ENCODE data around the gene ARHGAP27.

ARHGAP27 gene

DNA sequence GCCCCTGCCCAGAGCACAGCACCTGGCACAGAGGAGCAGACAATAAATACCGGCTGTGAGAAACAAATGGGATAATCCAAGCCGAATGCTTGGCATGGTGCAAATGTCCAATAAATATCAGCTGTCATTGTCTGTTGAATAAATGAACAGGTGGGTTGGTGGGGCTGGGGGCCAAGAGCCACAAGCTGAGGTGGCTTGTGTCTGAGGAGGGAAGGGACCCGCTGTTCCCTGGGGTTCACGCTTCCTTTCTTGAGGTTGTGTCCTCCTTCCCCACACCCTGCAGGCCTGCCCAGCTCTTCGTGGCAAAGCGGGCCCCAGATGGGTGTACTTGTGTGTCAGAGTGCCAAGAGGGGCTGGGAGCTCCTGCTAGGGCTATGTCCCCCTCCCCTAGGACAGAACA, 38.6 kb downstream of the ARHGAP27 start:
- Histone ChIP-seq H3K27ac (peak overlapping the region; percentile 7), H3K4me1 (ENCODE audit: control insufficient read depth in 1 of 2, insufficient read depth in 1 of 2, low read depth in 1 of 2, low read length in 1 of 2) (no peaks in the 10 kb centered on the region), H3K9me3 (no peaks in the 10 kb centered on the region), H3K27me3 (peaks cover 14% of the 10 kb centered on the region), H3K36me3 (peaks cover 59% of the 10 kb centered on the region), H3K4me3 (ENCODE audit: low read depth in 1 of 2, low read length in 1 of 2) (no peak overlapping the region)
- TF ChIP-seq CTCF (IDR thresholded peaks at IDR 0.05): no peak

DNA sequence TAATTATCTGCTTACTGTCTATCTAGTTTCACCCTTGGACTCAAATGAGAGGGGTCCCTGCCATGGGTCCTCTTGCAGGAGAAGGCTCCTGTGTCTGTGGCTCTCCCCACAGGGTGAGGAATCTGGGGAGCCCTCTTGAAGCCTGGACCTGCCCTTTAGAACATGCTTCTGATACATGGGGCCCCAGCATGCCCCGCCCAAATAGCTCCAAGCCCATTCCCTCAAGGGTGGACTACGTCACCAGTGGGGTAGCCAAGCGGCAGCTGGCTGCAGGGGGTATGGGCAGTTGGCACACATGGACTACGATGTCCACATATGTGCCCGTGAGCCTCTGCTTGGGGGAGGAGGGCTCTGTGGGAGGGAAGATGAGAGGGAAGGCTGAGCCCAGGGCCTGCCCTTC, 39.3 kb downstream of the ARHGAP27 start:
- peaks cover 52% of the 10 kb centered on the region for H3K36me3 ChIP-seq
- H3K4me1 ChIP-seq (ENCODE audit: control insufficient read depth in 1 of 2, insufficient read depth in 1 of 2, low read depth in 1 of 2, low read length in 1 of 2): no peaks in the 10 kb centered on the region
- H3K27ac ChIP-seq: peak overlapping the region; percentile 7
- no peak for TF ChIP-seq CTCF (IDR thresholded peaks at IDR 0.05)
- no peaks in the 10 kb centered on the region for H3K9me3 ChIP-seq
- peaks cover 21% of the 10 kb centered on the region for H3K27me3 ChIP-seq
- no peak overlapping the region for H3K4me3 ChIP-seq (ENCODE audit: low read depth in 1 of 2, low read length in 1 of 2)

DNA sequence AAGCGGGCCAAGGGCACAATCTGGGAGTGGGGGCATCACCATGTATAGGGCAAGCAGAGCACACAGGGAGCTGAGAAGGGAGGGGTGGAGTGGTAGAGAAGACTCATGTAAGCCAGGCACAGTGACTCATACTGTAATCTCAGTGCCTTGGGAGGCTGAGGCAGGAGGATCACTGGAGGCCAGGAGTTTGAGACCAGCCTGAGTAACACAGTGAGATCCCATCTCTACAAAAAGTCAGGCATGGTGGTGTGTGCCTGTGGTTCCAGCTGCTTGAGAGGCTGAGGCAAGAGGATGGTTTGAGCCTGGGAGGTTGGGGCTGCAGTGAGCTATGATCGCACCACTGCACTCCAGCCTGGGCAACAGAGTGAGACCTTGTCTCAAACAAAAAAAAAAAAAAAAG, 40.8 kb downstream of the ARHGAP27 start:
- Histone ChIP-seq H3K27me3 (peaks cover 26% of the 10 kb centered on the region), H3K4me3 (ENCODE audit: low read depth in 1 of 2, low read length in 1 of 2) (no peak overlapping the region), H3K27ac (no peak overlapping the region), H3K4me1 (ENCODE audit: control insufficient read depth in 1 of 2, insufficient read depth in 1 of 2, low read depth in 1 of 2, low read length in 1 of 2) (no peaks in the 10 kb centered on the region), H3K36me3 (peaks cover 37% of the 10 kb centered on the region), H3K9me3 (no peaks in the 10 kb centered on the region)
- no peak for TF ChIP-seq CTCF (IDR thresholded peaks at IDR 0.05)

GRCh38 chr17:45391291-45391690, 41.4 kb downstream of the ARHGAP27 start:
- Histone ChIP-seq H3K27me3 (peaks cover 26% of the 10 kb centered on the region), H3K4me1 (ENCODE audit: control insufficient read depth in 1 of 2, insufficient read depth in 1 of 2, low read depth in 1 of 2, low read length in 1 of 2) (no peaks in the 10 kb centered on the region), H3K36me3 (peaks cover 31% of the 10 kb centered on the region), H3K27ac (no peak overlapping the region), H3K9me3 (no peaks in the 10 kb centered on the region), H3K4me3 (ENCODE audit: low read depth in 1 of 2, low read length in 1 of 2) (no peak overlapping the region)
- no peak for TF ChIP-seq CTCF (IDR thresholded peaks at IDR 0.05)

GRCh38 chr17:45389354-45389753, 43.3 kb downstream of the ARHGAP27 start:
- TF ChIP-seq CTCF (IDR thresholded peaks at IDR 0.05): no peak
- Histone ChIP-seq H3K4me1 (ENCODE audit: control insufficient read depth in 1 of 2, insufficient read depth in 1 of 2, low read depth in 1 of 2, low read length in 1 of 2) (peaks cover 0 to 9% of the 10 kb centered on the region in 2 experiments), H3K36me3 (peaks cover 12% of the 10 kb centered on the region), H3K4me3 (ENCODE audit: low read depth in 1 of 2, low read length in 1 of 2) (no peak overlapping the region), H3K27ac (no peak overlapping the region), H3K27me3 (peaks cover 29% of the 10 kb centered on the region), H3K9me3 (no peaks in the 10 kb centered on the region)

Data from neutrophil (primary cell).